ENCODE measurements around the gene KIF6.

- no peak for TF ChIP-seq CTCF (conservative IDR thresholded peaks at IDR 0.05; ENCODE audit: low read length)
- no peak for TF ChIP-seq EZH2phosphoT487 (IDR thresholded peaks at IDR 0.05; ENCODE audit: borderline replicate concordance)
Measured at GRCh38 chr6:39754514-39755115, 29.4 kb upstream of the KIF6 start.

Measured in Loucy (cell line).